ENCODE measurements around the gene LMNTD1.

Gene LMNTD1

GRCh38 chr12:25482625-25483024 lies 70.5 kb downstream of the LMNTD1 start:
- Histone ChIP-seq H3K56ac (ENCODE audit: low read length) (no peak overlapping the region), H3K4me2 (ENCODE audit: low read length) (no peak overlapping the region), H3K79me1 (ENCODE audit: low read length) (no peaks in the 10 kb centered on the region), H3K4me1 (ENCODE audit: control insufficient read depth, low read depth, low read length) (no peaks in the 10 kb centered on the region), H3K9ac (ENCODE audit: low read length) (no peak overlapping the region), H3K4me3 (ENCODE audit: low read length) (no peak overlapping the region), H2BK5ac (ENCODE audit: low read length) (no peak overlapping the region), H3K27ac (ENCODE audit: low read depth, low read length) (no peak overlapping the region), H3K36me3 (ENCODE audit: control insufficient read depth, insufficient read depth, low read length) (no peaks in the 10 kb centered on the region), H3K4ac (ENCODE audit: low read depth, low read length) (peak overlapping the region; percentile 76), H3K18ac (ENCODE audit: low read length) (no peak overlapping the region), H2BK120ac (ENCODE audit: low read depth, low read length) (no peak overlapping the region), H3K79me2 (ENCODE audit: control insufficient read depth, insufficient read depth, low read length) (no peaks in the 10 kb centered on the region), H2BK15ac (replicated peaks; ENCODE audit: low read depth) (no peak overlapping the region), H4K5ac (ENCODE audit: low read length) (no peak overlapping the region), H3K23ac (ENCODE audit: low read length) (no peak overlapping the region), H4K8ac (ENCODE audit: low read depth, low read length) (no peak overlapping the region), H3K27me3 (ENCODE audit: insufficient read depth, low read length, poor library complexity) (no peaks in the 10 kb centered on the region), H2AK5ac (ENCODE audit: low read length) (no peak overlapping the region)
- WGBS (ENCODE audit: extremely low coverage, insufficient coverage, low lambda C conversion rate) = no CpG with 5 or more reads among the region's 5 CpGs
- DNase-seq = no peak

GRCh38 chr12:25480145-25480544 lies 72.9 kb downstream of the LMNTD1 start:
- H3K79me1 ChIP-seq (ENCODE audit: low read length) = no peaks in the 10 kb centered on the region
- no peaks in the 10 kb centered on the region for H3K27me3 ChIP-seq (ENCODE audit: insufficient read depth, low read length, poor library complexity)
- H3K79me2 ChIP-seq (ENCODE audit: control insufficient read depth, insufficient read depth, low read length) = no peaks in the 10 kb centered on the region
- H3K4me3 ChIP-seq (ENCODE audit: low read length) = no peak overlapping the region
- H3K27ac ChIP-seq (ENCODE audit: low read depth, low read length) = no peak overlapping the region
- no peak overlapping the region for H3K23ac ChIP-seq (ENCODE audit: low read length)
- H2AK5ac ChIP-seq (ENCODE audit: low read length) = no peak overlapping the region
- H3K4me1 ChIP-seq (ENCODE audit: control insufficient read depth, low read depth, low read length) = no peaks in the 10 kb centered on the region
- H2BK120ac ChIP-seq (ENCODE audit: low read depth, low read length) = no peak overlapping the region
- no CpG with 5 or more reads among the region's 1 CpG for WGBS (ENCODE audit: extremely low coverage, insufficient coverage, low lambda C conversion rate)
- H3K36me3 ChIP-seq (ENCODE audit: control insufficient read depth, insufficient read depth, low read length) = no peaks in the 10 kb centered on the region
- no peak for DNase-seq
- no peak overlapping the region for H4K8ac ChIP-seq (ENCODE audit: low read depth, low read length)
- H4K5ac ChIP-seq (ENCODE audit: low read length) = no peak overlapping the region
- no peak overlapping the region for H3K56ac ChIP-seq (ENCODE audit: low read length)
- no peak overlapping the region for H3K4ac ChIP-seq (ENCODE audit: low read depth, low read length)
- no peak overlapping the region for H2BK15ac ChIP-seq (replicated peaks; ENCODE audit: low read depth)
- H2BK5ac ChIP-seq (ENCODE audit: low read length) = no peak overlapping the region
- H3K4me2 ChIP-seq (ENCODE audit: low read length) = no peak overlapping the region
- no peak overlapping the region for H3K9ac ChIP-seq (ENCODE audit: low read length)
- no peak overlapping the region for H3K18ac ChIP-seq (ENCODE audit: low read length)

GRCh38 chr12:25477217-25477616 lies 75.9 kb downstream of the LMNTD1 start:
- Histone ChIP-seq H2AK5ac (ENCODE audit: low read length) (no peak overlapping the region), H3K79me2 (ENCODE audit: control insufficient read depth, insufficient read depth, low read length) (no peaks in the 10 kb centered on the region), H3K4me3 (ENCODE audit: low read length) (no peak overlapping the region), H4K5ac (ENCODE audit: low read length) (no peak overlapping the region), H2BK15ac (replicated peaks; ENCODE audit: low read depth) (no peak overlapping the region), H3K4me1 (ENCODE audit: control insufficient read depth, low read depth, low read length) (no peaks in the 10 kb centered on the region), H2BK5ac (ENCODE audit: low read length) (no peak overlapping the region), H3K27me3 (ENCODE audit: insufficient read depth, low read length, poor library complexity) (no peaks in the 10 kb centered on the region), H3K79me1 (ENCODE audit: low read length) (no peaks in the 10 kb centered on the region), H3K4ac (ENCODE audit: low read depth, low read length) (no peak overlapping the region), H3K36me3 (ENCODE audit: control insufficient read depth, insufficient read depth, low read length) (no peaks in the 10 kb centered on the region), H3K18ac (ENCODE audit: low read length) (no peak overlapping the region), H3K27ac (ENCODE audit: low read depth, low read length) (no peak overlapping the region), H3K56ac (ENCODE audit: low read length) (no peak overlapping the region), H2BK120ac (ENCODE audit: low read depth, low read length) (no peak overlapping the region), H3K23ac (ENCODE audit: low read length) (no peak overlapping the region), H3K9ac (ENCODE audit: low read length) (no peak overlapping the region), H3K4me2 (ENCODE audit: low read length) (no peak overlapping the region), H4K8ac (ENCODE audit: low read depth, low read length) (no peak overlapping the region)
- no peak for DNase-seq
- no CpG with 5 or more reads among the region's 5 CpGs for WGBS (ENCODE audit: extremely low coverage, insufficient coverage, low lambda C conversion rate)

GRCh38 chr12:25472453-25472852 lies 80.6 kb downstream of the LMNTD1 start:
- H2BK15ac ChIP-seq (replicated peaks; ENCODE audit: low read depth) = no peak overlapping the region
- H4K5ac ChIP-seq (ENCODE audit: low read length) = no peak overlapping the region
- no peaks in the 10 kb centered on the region for H3K4me1 ChIP-seq (ENCODE audit: control insufficient read depth, low read depth, low read length)
- no peak overlapping the region for H3K27ac ChIP-seq (ENCODE audit: low read depth, low read length)
- H2BK5ac ChIP-seq (ENCODE audit: low read length) = no peak overlapping the region
- no peak overlapping the region for H3K4me2 ChIP-seq (ENCODE audit: low read length)
- H3K4me3 ChIP-seq (ENCODE audit: low read length) = no peak overlapping the region
- no peaks in the 10 kb centered on the region for H3K36me3 ChIP-seq (ENCODE audit: control insufficient read depth, insufficient read depth, low read length)
- H3K56ac ChIP-seq (ENCODE audit: low read length) = no peak overlapping the region
- H4K8ac ChIP-seq (ENCODE audit: low read depth, low read length) = no peak overlapping the region
- no peaks in the 10 kb centered on the region for H3K79me2 ChIP-seq (ENCODE audit: control insufficient read depth, insufficient read depth, low read length)
- no peak for DNase-seq
- H3K4ac ChIP-seq (ENCODE audit: low read depth, low read length) = no peak overlapping the region
- H2AK5ac ChIP-seq (ENCODE audit: low read length) = no peak overlapping the region
- no peaks in the 10 kb centered on the region for H3K27me3 ChIP-seq (ENCODE audit: insufficient read depth, low read length, poor library complexity)
- H2BK120ac ChIP-seq (ENCODE audit: low read depth, low read length) = no peak overlapping the region
- H3K79me1 ChIP-seq (ENCODE audit: low read length) = no peaks in the 10 kb centered on the region
- H3K23ac ChIP-seq (ENCODE audit: low read length) = no peak overlapping the region
- no peak overlapping the region for H3K18ac ChIP-seq (ENCODE audit: low read length)
- no peak overlapping the region for H3K9ac ChIP-seq (ENCODE audit: low read length)

GRCh38 chr12:25469861-25470260 lies 83.2 kb downstream of the LMNTD1 start:
- no peaks in the 10 kb centered on the region for H3K4me1 ChIP-seq (ENCODE audit: control insufficient read depth, low read depth, low read length)
- H4K8ac ChIP-seq (ENCODE audit: low read depth, low read length) = no peak overlapping the region
- H3K4me2 ChIP-seq (ENCODE audit: low read length) = no peak overlapping the region
- H3K4me3 ChIP-seq (ENCODE audit: low read length) = no peak overlapping the region
- H2AK5ac ChIP-seq (ENCODE audit: low read length) = no peak overlapping the region
- no peak overlapping the region for H3K23ac ChIP-seq (ENCODE audit: low read length)
- no peak overlapping the region for H3K27ac ChIP-seq (ENCODE audit: low read depth, low read length)
- H3K79me2 ChIP-seq (ENCODE audit: control insufficient read depth, insufficient read depth, low read length) = no peaks in the 10 kb centered on the region
- H3K9ac ChIP-seq (ENCODE audit: low read length) = no peak overlapping the region
- H3K27me3 ChIP-seq (ENCODE audit: insufficient read depth, low read length, poor library complexity) = no peaks in the 10 kb centered on the region
- H3K56ac ChIP-seq (ENCODE audit: low read length) = no peak overlapping the region
- no peak overlapping the region for H3K18ac ChIP-seq (ENCODE audit: low read length)
- H2BK15ac ChIP-seq (replicated peaks; ENCODE audit: low read depth) = no peak overlapping the region
- H4K5ac ChIP-seq (ENCODE audit: low read length) = no peak overlapping the region
- no peak overlapping the region for H2BK120ac ChIP-seq (ENCODE audit: low read depth, low read length)
- H3K36me3 ChIP-seq (ENCODE audit: control insufficient read depth, insufficient read depth, low read length) = no peaks in the 10 kb centered on the region
- no peak for DNase-seq
- H3K79me1 ChIP-seq (ENCODE audit: low read length) = no peaks in the 10 kb centered on the region
- no CpG with 5 or more reads among the region's 2 CpGs for WGBS (ENCODE audit: extremely low coverage, insufficient coverage, low lambda C conversion rate)
- H3K4ac ChIP-seq (ENCODE audit: low read depth, low read length) = no peak overlapping the region
- no peak overlapping the region for H2BK5ac ChIP-seq (ENCODE audit: low read length)

GRCh38 chr12:25469368-25469767 lies 83.7 kb downstream of the LMNTD1 start:
- H4K8ac ChIP-seq (ENCODE audit: low read depth, low read length) = no peak overlapping the region
- H3K79me2 ChIP-seq (ENCODE audit: control insufficient read depth, insufficient read depth, low read length) = no peaks in the 10 kb centered on the region
- H2AK5ac ChIP-seq (ENCODE audit: low read length) = no peak overlapping the region
- WGBS (ENCODE audit: extremely low coverage, insufficient coverage, low lambda C conversion rate) = no CpG with 5 or more reads among the region's 6 CpGs
- no peak overlapping the region for H3K27ac ChIP-seq (ENCODE audit: low read depth, low read length)
- no peaks in the 10 kb centered on the region for H3K27me3 ChIP-seq (ENCODE audit: insufficient read depth, low read length, poor library complexity)
- H3K18ac ChIP-seq (ENCODE audit: low read length) = no peak overlapping the region
- H2BK120ac ChIP-seq (ENCODE audit: low read depth, low read length) = no peak overlapping the region
- DNase-seq = no peak
- H3K4ac ChIP-seq (ENCODE audit: low read depth, low read length) = no peak overlapping the region
- no peak overlapping the region for H3K4me3 ChIP-seq (ENCODE audit: low read length)
- H3K4me2 ChIP-seq (ENCODE audit: low read length) = no peak overlapping the region
- no peaks in the 10 kb centered on the region for H3K36me3 ChIP-seq (ENCODE audit: control insufficient read depth, insufficient read depth, low read length)
- no peak overlapping the region for H2BK15ac ChIP-seq (replicated peaks; ENCODE audit: low read depth)
- H3K4me1 ChIP-seq (ENCODE audit: control insufficient read depth, low read depth, low read length) = no peaks in the 10 kb centered on the region
- H3K56ac ChIP-seq (ENCODE audit: low read length) = no peak overlapping the region
- H3K23ac ChIP-seq (ENCODE audit: low read length) = no peak overlapping the region
- no peaks in the 10 kb centered on the region for H3K79me1 ChIP-seq (ENCODE audit: low read length)
- no peak overlapping the region for H3K9ac ChIP-seq (ENCODE audit: low read length)
- no peak overlapping the region for H4K5ac ChIP-seq (ENCODE audit: low read length)
- H2BK5ac ChIP-seq (ENCODE audit: low read length) = no peak overlapping the region

All from mesendoderm (in vitro differentiated cells).